GM21576 (cell line): Measurements from ENCODE around the gene FBXL2.
A peak's percentile ranks its signal among the peaks of the same experiment; 100 is the strongest.

ENCODE experiments used
- ATAC-seq: cut with Tn5 transposase; IDR thresholded peaks from one replicate; pipeline ENCODE4 v1.9.1; 2021; ENCODE audit warnings: mild to moderate bottlenecking, moderate library complexity; ENCODE audit not compliant: unreplicated experiment

Gene FBXL2

DNA sequence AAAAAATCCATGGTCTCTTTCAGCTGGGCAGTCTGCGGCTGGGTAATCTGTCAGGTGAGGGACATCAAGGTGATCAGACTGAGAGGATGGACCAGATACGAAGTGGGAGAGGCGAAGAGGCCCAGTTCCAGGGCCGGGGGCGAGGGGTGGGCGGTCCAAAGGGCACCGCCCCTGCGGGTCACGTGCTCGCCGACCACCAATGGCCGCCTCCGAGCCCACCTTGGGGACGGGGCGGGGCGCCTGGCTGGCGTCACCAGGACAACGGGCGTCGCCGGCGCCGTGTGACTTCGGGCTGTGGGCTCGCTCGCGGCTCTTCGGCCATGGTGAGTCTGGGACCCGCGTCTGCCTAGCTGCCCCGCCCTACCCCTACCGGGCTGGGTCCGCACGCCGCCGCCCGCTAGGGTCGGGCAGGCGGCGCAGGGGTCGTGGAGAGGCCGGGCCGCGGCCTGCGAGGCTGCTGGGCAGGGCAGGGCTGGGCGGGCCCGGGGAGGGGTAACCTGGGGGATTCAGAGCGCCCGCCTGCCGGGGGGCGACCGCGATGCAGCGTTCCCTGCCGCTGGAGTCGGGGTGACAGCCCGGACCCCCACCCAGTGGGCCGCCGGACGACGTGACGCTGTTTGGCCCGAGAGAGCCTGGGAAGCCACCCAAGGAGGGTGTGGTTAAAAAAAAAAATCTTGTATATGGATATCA, at the start of gene FBXL2:
FBXL2 (plus strand) TSS at position 250 of the 690 bp plus-strand sequence; CDS start at position 321, 71 bp downstream.
- ATAC-seq: peak; percentile 61

GRCh38 chr3:33229066-33229465, 48.2 kb upstream of the FBXL2 start:
- ATAC-seq: no peak

DNA sequence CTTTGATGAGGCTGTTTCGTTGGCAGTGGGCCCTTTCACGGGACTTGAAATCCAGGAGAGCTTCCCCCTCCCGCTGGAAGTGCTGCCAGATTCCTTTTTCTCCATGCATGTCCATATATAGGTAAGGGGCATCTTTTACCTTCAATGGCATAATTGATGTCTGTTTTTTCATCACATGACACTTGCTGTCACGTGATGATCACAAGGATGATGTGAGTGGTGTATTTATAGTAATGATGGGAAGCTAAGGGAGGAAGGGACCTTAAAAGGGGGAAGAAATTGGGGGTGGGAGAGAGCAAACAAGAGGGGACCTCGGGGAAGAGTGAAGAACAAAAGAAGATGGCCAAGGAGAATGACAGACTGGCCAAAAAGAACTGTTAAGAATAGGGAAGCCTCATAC, 47.3 kb upstream of the FBXL2 start:
- ATAC-seq: no peak

GRCh38 chr3:33231756-33232465, 45.3 kb upstream of the FBXL2 start:
- no peak for ATAC-seq

- no peak for ATAC-seq
Observed at GRCh38 chr3:33233884-33234283, 43.4 kb upstream of the FBXL2 start.

- no peak for ATAC-seq
Observed at GRCh38 chr3:33236005-33236404, 41.2 kb upstream of the FBXL2 start.

- no peak for ATAC-seq
Observed at GRCh38 chr3:33237439-33237838, 39.8 kb upstream of the FBXL2 start.

- no peak for ATAC-seq
Observed at GRCh38 chr3:33238923-33239322, 38.3 kb upstream of the FBXL2 start.

DNA sequence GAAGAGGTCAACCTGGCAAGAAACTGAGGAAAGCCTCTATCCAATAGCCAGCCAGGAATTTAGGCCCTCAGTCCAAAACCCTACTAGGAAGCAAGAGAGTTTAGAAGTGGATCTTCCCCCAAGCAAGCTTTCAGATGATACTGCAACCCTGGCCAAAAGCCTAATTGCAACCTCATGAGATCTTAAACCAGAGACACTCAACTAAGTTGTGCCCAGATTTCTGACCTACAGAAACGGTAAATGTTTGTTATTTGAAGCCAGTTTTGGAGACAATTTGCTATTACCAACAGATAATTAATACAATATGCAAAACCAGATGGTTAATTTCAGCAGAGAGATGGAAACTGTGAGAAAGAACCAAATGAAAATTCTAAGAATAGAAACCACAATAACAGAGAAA, 37.0 kb upstream of the FBXL2 start:
- no peak for ATAC-seq

DNA sequence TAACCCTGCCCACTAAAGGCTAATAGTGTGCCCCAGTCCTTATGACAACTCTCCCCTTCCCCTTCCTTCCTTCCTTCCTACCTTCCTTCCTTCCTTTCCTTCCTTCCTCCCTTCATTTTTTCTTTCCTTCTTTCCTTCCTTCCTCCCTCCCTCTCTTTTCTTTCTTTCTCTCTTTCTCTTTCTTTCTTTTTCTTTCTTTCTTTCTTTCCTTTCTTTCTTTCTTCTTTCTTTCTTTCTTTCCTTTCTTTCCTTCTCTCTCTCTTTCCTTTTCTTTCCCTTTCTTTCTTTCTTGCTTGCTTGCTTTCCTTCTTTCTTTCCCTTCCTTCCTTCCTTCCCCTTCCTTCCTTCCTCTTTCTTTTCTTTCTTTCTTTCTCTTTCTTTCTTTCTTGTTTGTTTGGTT, 30.5 kb upstream of the FBXL2 start:
- no peak for ATAC-seq

GRCh38 chr3:33250712-33251111, 26.5 kb upstream of the FBXL2 start:
- no peak for ATAC-seq

GRCh38 chr3:33256249-33256648, 21.0 kb upstream of the FBXL2 start:
- ATAC-seq: no peak

- no peak for ATAC-seq
Observed at GRCh38 chr3:33260104-33260503, 17.1 kb upstream of the FBXL2 start.

- no peak for ATAC-seq
Observed at GRCh38 chr3:33269385-33269784, 7.9 kb upstream of the FBXL2 start.

DNA sequence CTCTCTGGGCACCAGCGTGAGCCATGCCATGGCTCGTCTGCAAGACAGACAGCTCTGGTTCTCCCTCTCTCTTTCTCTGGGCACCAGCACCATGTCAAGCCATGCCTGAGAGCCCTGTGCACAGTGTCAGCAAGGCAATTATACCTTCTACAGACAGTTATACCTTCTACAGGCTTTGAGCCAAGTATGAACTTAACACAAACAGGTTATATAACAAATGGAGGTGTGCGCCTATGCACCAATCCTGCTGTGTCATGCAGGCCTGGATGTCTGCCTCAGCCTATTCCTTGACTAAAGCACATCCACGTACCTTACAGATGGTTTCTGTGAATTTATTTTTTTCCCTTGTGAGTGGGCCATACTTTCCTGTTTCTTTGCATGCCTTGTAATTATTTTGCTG, 5.9 kb upstream of the FBXL2 start:
- no peak for ATAC-seq

DNA sequence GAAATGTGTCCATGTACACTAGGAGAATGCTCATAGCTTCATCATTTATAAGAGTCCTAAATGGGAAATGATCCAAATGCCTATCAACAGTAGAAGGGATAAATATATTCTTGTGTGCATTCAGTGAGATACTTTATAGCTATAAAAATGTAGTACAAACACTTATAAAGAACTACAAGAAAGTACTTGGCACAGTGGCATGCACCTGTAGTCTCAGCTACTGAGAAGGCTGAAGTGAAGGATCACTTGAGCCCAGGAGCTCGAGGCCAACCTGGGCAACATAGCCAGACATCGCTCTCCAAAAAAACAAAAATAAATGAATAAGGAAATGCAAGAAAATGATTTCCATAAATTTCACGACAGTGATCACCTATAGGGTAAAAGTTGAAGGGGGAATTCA, 3.6 kb upstream of the FBXL2 start:
- no peak for ATAC-seq

DNA sequence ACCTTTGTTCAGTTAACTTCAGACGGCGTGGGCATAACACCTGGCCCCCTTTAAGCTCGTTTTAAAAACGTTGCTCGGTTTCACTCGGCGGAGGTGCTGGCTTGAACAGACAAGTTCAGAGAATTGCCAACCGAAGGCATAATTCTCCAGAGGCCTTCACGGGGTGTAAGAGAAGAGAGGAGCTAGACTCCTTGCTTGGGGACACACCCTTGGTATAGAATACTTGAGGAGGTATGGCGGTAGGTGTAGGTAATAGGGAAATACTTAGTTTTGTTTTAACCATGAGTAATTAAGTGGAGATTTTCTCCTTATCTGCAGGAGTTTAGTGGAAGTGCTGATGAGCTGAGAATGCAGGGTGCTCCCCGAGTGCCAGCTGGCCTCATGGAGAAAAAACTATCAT, 921 bp downstream of the FBXL2 start:
- no peak for ATAC-seq

- ATAC-seq: no peak
Observed at GRCh38 chr3:33287672-33288282, 10.5 kb downstream of the FBXL2 start.

- ATAC-seq: no peak
Observed at GRCh38 chr3:33299395-33300081, 22.3 kb downstream of the FBXL2 start.

DNA sequence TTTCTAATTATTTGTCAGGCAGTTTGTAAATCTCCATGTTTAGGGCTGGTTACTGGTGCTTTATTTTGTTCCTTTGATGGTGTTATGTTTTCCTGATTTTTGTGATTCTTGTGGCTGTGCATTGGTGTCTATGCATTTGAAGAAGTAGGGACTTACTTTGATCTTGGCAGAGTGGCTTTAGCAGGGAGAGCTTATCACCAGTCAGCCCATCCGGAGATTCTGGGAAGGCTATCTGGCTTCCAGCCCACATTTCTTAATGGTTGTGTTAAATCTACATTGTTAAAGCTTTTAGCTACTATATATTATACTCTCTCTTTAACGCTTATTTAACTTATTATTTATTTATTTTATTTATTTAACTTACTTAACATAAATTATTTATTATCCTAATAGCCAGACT, 35.1 kb downstream of the FBXL2 start:
- no peak for ATAC-seq

DNA sequence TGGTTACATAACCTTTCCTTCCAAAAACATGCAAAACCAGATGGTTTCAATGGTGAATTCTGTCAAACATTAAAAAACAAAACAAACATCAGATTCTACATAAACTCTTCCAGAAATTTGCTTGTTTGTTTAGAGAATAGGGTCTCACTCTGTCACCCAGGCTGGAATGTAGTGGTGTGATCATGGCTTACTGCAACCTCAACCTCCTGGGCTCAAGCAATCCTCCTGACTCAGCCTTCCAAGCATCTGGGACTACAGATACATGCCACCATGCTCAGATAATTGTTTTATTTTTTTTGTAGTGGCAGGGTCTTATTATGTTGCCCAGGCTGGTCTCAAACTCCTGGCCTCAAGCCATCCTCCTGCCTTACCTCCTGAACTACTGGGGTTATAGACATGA, 36.1 kb downstream of the FBXL2 start:
- no peak for ATAC-seq

DNA sequence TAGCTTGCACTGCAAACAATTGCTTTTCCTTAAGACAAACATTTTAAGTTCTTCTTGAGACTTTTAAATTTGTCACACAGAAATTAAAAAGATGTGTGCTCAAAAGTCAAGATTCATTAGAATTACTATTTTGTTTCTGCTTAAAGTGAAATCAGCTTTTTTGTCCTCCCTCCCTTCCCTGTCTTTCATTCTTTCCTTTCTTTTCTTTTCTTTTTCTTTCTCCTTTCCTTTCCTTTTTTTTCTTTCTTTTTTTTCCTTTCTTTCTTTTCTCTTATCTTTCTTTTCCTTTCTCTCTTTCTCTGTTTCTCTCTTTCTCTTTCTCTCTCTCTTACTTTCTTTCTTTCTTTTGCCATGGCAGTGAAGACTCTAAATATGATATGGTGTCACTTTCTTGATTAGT, 37.8 kb downstream of the FBXL2 start:
- ATAC-seq: no peak
